Common myeloid progenitor, CD34-positive (primary cell): Measurements from ENCODE around the gene RANBP17.

Source experiments
- CTCF ChIA-PET: fragments of 350-600 bp; sonication (Branson Sonifier 250); formaldehyde crosslinking; loops from one replicate; lab custom pipeline; 2021; ENCODE audit warnings: antibody characterized with exemption; lab: Charles Lee
- POLR2A ChIA-PET: fragments of 350-600 bp; sonication (Branson Sonifier 250); formaldehyde crosslinking; loops from one replicate; lab custom pipeline; 2021; ENCODE audit warnings: antibody characterized with exemption; lab: Charles Lee
- DNase-seq, 3 donors: peaks; one replicate each; pipeline versions ENCODE4 v3.0.0 to v3.0.0-alpha.2; 2013
- H3K27ac ChIP-seq, 2 experiments: 1 replicate in 1 of 2; 2 replicates in 1 of 2; pipeline ENCODE4 v1.7.0; 2013; ENCODE audit warnings: inconsistent platforms in 2 of 2, low read length in 2 of 2, mild to moderate bottlenecking in 2 of 2, low read depth in 1 of 2, moderate library complexity in 1 of 2; ENCODE audit not compliant: severe bottlenecking in 2 of 2, insufficient read depth in 1 of 2, poor library complexity in 1 of 2
- H3K27me3 ChIP-seq, 5 experiments: replicated peaks in 2 of 5; 1 replicate in 3 of 5; 2 replicates in 2 of 5; pipeline versions ENCODE4 v1.6.1 to v1.7.0; 2013; ENCODE audit warnings: low read length in 4 of 5, mild to moderate bottlenecking in 2 of 5, moderate library complexity in 2 of 5, inconsistent platforms in 1 of 5; ENCODE audit not compliant: insufficient read depth in 5 of 5, control insufficient read depth in 4 of 5
- H3K36me3 ChIP-seq, 4 experiments: 1 replicate in 2 of 4; 2 replicates in 2 of 4; pipeline versions ENCODE4 v1.6.1 to v1.7.0; 2013; ENCODE audit warnings: low read length in 3 of 4, control low read depth in 1 of 4, mild to moderate bottlenecking in 1 of 4; ENCODE audit not compliant: control insufficient read depth in 4 of 4, insufficient read depth in 4 of 4
- H3K4me1 ChIP-seq, 4 experiments: 1 replicate in 3 of 4; 2 replicates in 1 of 4; pipeline versions ENCODE4 v1.6.1 to v1.7.1; 2013; ENCODE audit warnings: low read length in 3 of 4, mild to moderate bottlenecking in 3 of 4, control low read depth in 1 of 4, inconsistent platforms in 1 of 4, moderate library complexity in 1 of 4; ENCODE audit not compliant: control insufficient read depth in 4 of 4, insufficient read depth in 4 of 4; ENCODE audit errors: control extremely low read depth in 1 of 4
- H3K4me3 ChIP-seq, 7 experiments: 1 replicate in 4 of 7; 2 replicates in 3 of 7; pipeline versions ENCODE4 v1.5.1 to v1.7.0; 2013; ENCODE audit warnings: mild to moderate bottlenecking in 7 of 7, low read length in 6 of 7, moderate library complexity in 6 of 7, inconsistent platforms in 2 of 7, low read depth in 2 of 7, control low read depth in 1 of 7; ENCODE audit not compliant: insufficient read depth in 4 of 7, control insufficient read depth in 1 of 7; ENCODE audit errors: extremely low read depth in 1 of 7
- H3K9me3 ChIP-seq, 5 experiments: 1 replicate in 4 of 5; 2 replicates in 1 of 5; pipeline versions ENCODE4 v1.6.1 to v1.7.1; 2013; ENCODE audit warnings: low read length in 4 of 5, mild to moderate bottlenecking in 2 of 5, inconsistent platforms in 1 of 5, low read depth in 1 of 5, moderate library complexity in 1 of 5; ENCODE audit not compliant: control insufficient read depth in 4 of 5, insufficient read depth in 2 of 5; ENCODE audit errors: control extremely low read depth in 1 of 5
- WGBS: methylation state at CpG from one replicate; pipeline ENCODE4 v1.1.5; 2013; ENCODE audit not compliant: insufficient coverage; 5-methylcytosine and 5-hydroxymethylcytosine counted together

RANBP17 gene

GRCh38 chr5:171330021-171330420, 468.2 kb downstream of the RANBP17 start:
- H3K9me3 ChIP-seq: no peaks in the 10 kb centered on the region
- peaks cover 5 to 75% (median 24%) of the 10 kb centered on the region in 5 experiments for H3K27me3 ChIP-seq
- H3K4me1 ChIP-seq: no peaks in the 10 kb centered on the region
- POLR2A ChIA-PET: no interaction called here
- no peaks in the 10 kb centered on the region for H3K36me3 ChIP-seq
- no peak for DNase-seq
- CTCF ChIA-PET: interaction anchor here (0.5 to 0.9 kb wide), 2 partner anchors 12 to 1824 kb away, joined by 3 read pairs; no protein-coding TSS in a partner anchor
- no peak overlapping the region for H3K27ac ChIP-seq
- WGBS: 97% methylated on average over 5 of the region's 8 CpGs
- H3K4me3 ChIP-seq: no peak overlapping the region

- no peak for DNase-seq
- H3K27me3 ChIP-seq: peaks cover 5 to 54% (median 24%) of the 10 kb centered on the region in 5 experiments
- no peaks in the 10 kb centered on the region for H3K9me3 ChIP-seq
- 97% methylated on average over 5 of the region's 8 CpGs for WGBS
- POLR2A ChIA-PET: no interaction called here
- H3K36me3 ChIP-seq: no peaks in the 10 kb centered on the region
- H3K27ac ChIP-seq: no peak overlapping the region
- peaks cover 0 to 9% (median 5%) of the 10 kb centered on the region in 4 experiments for H3K4me1 ChIP-seq
- no peak overlapping the region for H3K4me3 ChIP-seq
- CTCF ChIA-PET: interaction anchor here (1.7 kb wide), 1 partner anchor 128 kb away, joined by 6 read pairs; no protein-coding TSS in a partner anchor
Measured at GRCh38 chr5:171335616-171336015, 473.8 kb downstream of the RANBP17 start.

- DNase-seq: peak; percentile 58 to 73 (median 71)
- Histone ChIP-seq H3K9me3 (no peaks in the 10 kb centered on the region), H3K4me1 (peaks cover 0 to 9% (median 5%) of the 10 kb centered on the region in 4 experiments), H3K27me3 (peaks cover 5 to 52% (median 24%) of the 10 kb centered on the region in 5 experiments), H3K27ac (no peak overlapping the region), H3K36me3 (no peaks in the 10 kb centered on the region), H3K4me3 (peak overlapping the region in 6 of 7 experiments; percentile 47 to 76 (median 56))
- CTCF ChIA-PET: interaction anchor here (1.4 kb wide), 1 partner anchor 134 kb away, joined by 3 read pairs; no protein-coding TSS in a partner anchor
- WGBS: 9% methylated on average over 24 of the region's 31 CpGs
- POLR2A ChIA-PET: interaction anchor here (0.7 kb wide), 1 partner anchor 594 kb away, joined by 4 read pairs; no protein-coding TSS in a partner anchor
Measured at GRCh38 chr5:171336521-171337209, 474.8 kb downstream of the RANBP17 start.

- H3K27me3 ChIP-seq: peaks cover 5 to 48% (median 21%) of the 10 kb centered on the region in 5 experiments
- DNase-seq: no peak
- no peaks in the 10 kb centered on the region for H3K36me3 ChIP-seq
- no peak overlapping the region for H3K27ac ChIP-seq
- 25% methylated on average over 11 of the region's 11 CpGs for WGBS
- H3K9me3 ChIP-seq: no peaks in the 10 kb centered on the region
- ChIA-PET CTCF (interaction anchor here (0.8 to 1.6 kb wide), 3 partner anchors 14 to 135 kb away, joined by 3 to 4 read pairs (median 4); no protein-coding TSS in a partner anchor), POLR2A (no interaction called here)
- peaks cover 0 to 9% (median 5%) of the 10 kb centered on the region in 4 experiments for H3K4me1 ChIP-seq
- H3K4me3 ChIP-seq: peak overlapping the region in 5 of 7 experiments; percentile 47 to 76 (median 56)
Measured at GRCh38 chr5:171337210-171337569, 475.4 kb downstream of the RANBP17 start.

GRCh38 chr5:171340042-171340441, 478.2 kb downstream of the RANBP17 start:
- CTCF ChIA-PET: interaction anchor here (0.7 to 6.0 kb wide), 7 partner anchors 9 to 135 kb away, joined by 3 to 25 read pairs (median 3); no protein-coding TSS in a partner anchor

GRCh38 chr5:171340491-171340890, 478.7 kb downstream of the RANBP17 start:
- Histone ChIP-seq H3K9me3 (no peaks in the 10 kb centered on the region), H3K4me3 (no peak overlapping the region), H3K36me3 (no peaks in the 10 kb centered on the region), H3K27ac (no peak overlapping the region), H3K27me3 (peaks cover 0 to 33% (median 13%) of the 10 kb centered on the region in 5 experiments), H3K4me1 (peaks cover 0 to 9% (median 5%) of the 10 kb centered on the region in 4 experiments)
- 80% methylated on average over 1 of the region's 6 CpGs for WGBS
- ChIA-PET POLR2A (interaction anchor here (0.7 kb wide), 1 partner anchor 1824 kb away, joined by 4 read pairs; no protein-coding TSS in a partner anchor), CTCF (interaction anchor here (0.7 to 6.0 kb wide), 7 partner anchors 9 to 135 kb away, joined by 3 to 25 read pairs (median 5); no protein-coding TSS in a partner anchor)
- no peak for DNase-seq

More at GRCh38 chr5:171340042-171340441, 478.2 kb downstream of the RANBP17 start:
- H3K9me3 ChIP-seq: no peaks in the 10 kb centered on the region
- DNase-seq: no peak
- H3K4me1 ChIP-seq: peaks cover 0 to 9% (median 5%) of the 10 kb centered on the region in 4 experiments
- POLR2A ChIA-PET: no interaction called here
- H3K4me3 ChIP-seq: no peak overlapping the region
- H3K27ac ChIP-seq: no peak overlapping the region
- H3K27me3 ChIP-seq: peaks cover 0 to 37% (median 14%) of the 10 kb centered on the region in 5 experiments
- H3K36me3 ChIP-seq: no peaks in the 10 kb centered on the region
